ENCODE measurements around the gene HSF4. TPM values are rescaled to one million over a fixed set of nuclear protein-coding genes. Genes with fewer than 3 reads are reported as not detected.

The HSF4 gene
- total RNA-seq, 1 donor from 2014 or later, result 70.5 TPM

- Histone ChIP-seq H3K27ac (replicated peaks) (no peak overlapping the region), H3K4me1 (peaks cover 57% of the 10 kb centered on the region), H3K27me3 (ENCODE audit: low read depth) (no peaks in the 10 kb centered on the region), H3K4me3 (no peak overlapping the region), H3K9me3 (replicated peaks) (no peaks in the 10 kb centered on the region), H3K36me3 (peaks cover 2% of the 10 kb centered on the region)
- DNase-seq, result no peak
- intact Hi-C loops (cut with micrococcal nuclease), result no loop called here
- TF ChIP-seq CTCF (IDR thresholded peaks at IDR 0.05; ENCODE audit: borderline replicate concordance), result no peak
Observed at GRCh38 chr16:67188798-67189197, 24.3 kb downstream of the HSF4 start.

- H3K4me1 ChIP-seq, result peaks cover 54% of the 10 kb centered on the region
- H3K4me3 ChIP-seq, result peak within 1 kb of the TSS; percentile 53
- intact Hi-C loops (cut with micrococcal nuclease), result no loop called here
- peaks cover 14% of the 10 kb centered on the region for H3K36me3 ChIP-seq
- H3K9me3 ChIP-seq (replicated peaks), result no peaks in the 10 kb centered on the region
- DNase-seq, result no peak
- H3K27ac ChIP-seq (replicated peaks), result peak within 1 kb of the TSS; percentile 88
- TF ChIP-seq CTCF (IDR thresholded peaks at IDR 0.05; ENCODE audit: borderline replicate concordance), result no peak
- no peaks in the 10 kb centered on the region for H3K27me3 ChIP-seq (ENCODE audit: low read depth)
Observed at GRCh38 chr16:67190041-67190440, 25.5 kb downstream of the HSF4 start, which contains the start of gene EXOC3L1. Gene EXOC3L1 (minus strand): TSS chr16:67190136. CDS start chr16:67189676, 460 bp downstream.

GRCh38 chr16:67190448-67191399 lies 26.2 kb downstream of the HSF4 start:
- peak overlapping the region; percentile 88 for H3K27ac ChIP-seq (replicated peaks)
- H3K9me3 ChIP-seq (replicated peaks), result no peaks in the 10 kb centered on the region
- TF ChIP-seq CTCF (IDR thresholded peaks at IDR 0.05; ENCODE audit: borderline replicate concordance), result no peak
- no peak for DNase-seq
- intact Hi-C loops (cut with micrococcal nuclease), result no loop called here
- H3K36me3 ChIP-seq, result peaks cover 21% of the 10 kb centered on the region
- peaks cover 48% of the 10 kb centered on the region for H3K4me1 ChIP-seq
- H3K27me3 ChIP-seq (ENCODE audit: low read depth), result no peaks in the 10 kb centered on the region
- peak overlapping the region; percentile 53 for H3K4me3 ChIP-seq

GRCh38 chr16:67191411-67191994 lies 27.0 kb downstream of the HSF4 start:
- H3K27ac ChIP-seq (replicated peaks), result peak overlapping the region; percentile 88
- peaks cover 29% of the 10 kb centered on the region for H3K36me3 ChIP-seq
- no peaks in the 10 kb centered on the region for H3K9me3 ChIP-seq (replicated peaks)
- intact Hi-C loops (cut with micrococcal nuclease), result no loop called here
- DNase-seq, result no peak
- peaks cover 42% of the 10 kb centered on the region for H3K4me1 ChIP-seq
- no peak for TF ChIP-seq CTCF (IDR thresholded peaks at IDR 0.05; ENCODE audit: borderline replicate concordance)
- H3K27me3 ChIP-seq (ENCODE audit: low read depth), result no peaks in the 10 kb centered on the region
- H3K4me3 ChIP-seq, result peak overlapping the region; percentile 86

- Histone ChIP-seq H3K36me3 (peaks cover 35% of the 10 kb centered on the region), H3K4me1 (peaks cover 42% of the 10 kb centered on the region), H3K9me3 (replicated peaks) (no peaks in the 10 kb centered on the region), H3K4me3 (peak within 1 kb of the TSS; percentile 86), H3K27me3 (ENCODE audit: low read depth) (no peaks in the 10 kb centered on the region), H3K27ac (replicated peaks) (peak within 1 kb of the TSS; percentile 88)
- peak; percentile 90 for DNase-seq
- intact Hi-C loops (cut with micrococcal nuclease), result no loop called here
- no peak for TF ChIP-seq CTCF (IDR thresholded peaks at IDR 0.05; ENCODE audit: borderline replicate concordance)
Observed at GRCh38 chr16:67191995-67192681, 27.6 kb downstream of the HSF4 start, which contains the start of gene E2F4. Gene E2F4 (plus strand): TSS chr16:67192155. CDS start chr16:67192228, 73 bp downstream.

All from left ventricle myocardium inferior (tissue), 1 donor.